Suppressor macrophage treated with lipopolysaccharide for 4 hours (primary cell): ENCODE results near the gene HERC2.
"Not testable (repeated sequence)": the region's sequence is repeated elsewhere in the genome, so short reads cannot be mapped to it uniquely, and the experiment has no call there.

ENCODE experiments used
- DNase-seq: peaks from one replicate; pipeline ENCODE4 v3.0.0-alpha.2; 2020

Gene HERC2

GRCh38 chr15:28274635-28275034 lies 47.3 kb downstream of the HERC2 start:
- DNase-seq, result no peak

- DNase-seq, result no peak
Observed at GRCh38 chr15:28273873-28274610, 47.9 kb downstream of the HERC2 start.

- DNase-seq, result no peak
Observed at GRCh38 chr15:28273468-28273867, 48.5 kb downstream of the HERC2 start.

DNA sequence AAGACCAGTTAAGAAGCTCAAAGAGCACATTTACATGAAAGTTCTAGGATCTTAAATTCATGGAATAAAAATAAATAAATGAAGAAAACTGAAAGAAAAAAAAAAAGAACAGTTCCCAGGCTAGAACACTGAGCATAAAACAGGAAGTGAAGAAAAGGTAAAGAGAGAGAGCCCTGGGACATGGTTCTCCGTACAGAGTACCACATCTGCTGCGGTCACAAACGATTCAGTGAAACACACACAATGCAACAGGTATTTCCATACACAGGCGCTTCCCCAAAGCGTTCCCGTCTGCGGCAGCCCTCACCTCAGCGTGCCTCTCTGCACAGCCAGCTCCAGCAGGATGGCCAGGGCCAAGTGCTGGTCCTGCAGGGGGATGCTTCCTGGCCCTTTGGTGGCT lies 49.4 kb downstream of the HERC2 start:
- no peak for DNase-seq

DNA sequence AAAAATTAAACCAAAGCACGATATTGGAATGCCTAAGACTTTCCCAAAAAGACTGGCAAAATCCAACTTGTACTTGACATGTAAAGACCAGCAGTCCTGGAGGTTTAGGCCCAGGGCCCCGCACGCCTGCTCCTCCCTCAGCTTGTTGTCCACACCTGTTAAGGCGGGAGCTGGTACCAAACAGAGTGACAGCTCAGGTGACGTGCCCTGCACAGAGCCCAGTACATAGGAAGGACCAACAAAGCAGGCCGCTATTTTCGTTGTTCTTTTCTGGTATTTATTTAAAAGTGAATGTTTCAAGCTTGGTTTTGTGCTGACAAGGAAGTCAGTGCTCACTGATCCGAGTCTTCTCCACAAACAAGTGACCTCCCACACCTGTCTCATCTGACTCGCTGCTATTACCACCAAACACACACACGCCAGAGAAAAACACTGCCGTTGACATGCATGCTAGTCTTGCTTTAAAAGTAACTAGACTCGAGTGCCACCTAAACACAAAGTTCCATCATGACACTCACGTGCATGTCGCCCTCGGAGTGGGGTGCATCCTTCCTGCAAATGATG lies 50.2 kb downstream of the HERC2 start:
- DNase-seq, result no peak

DNA sequence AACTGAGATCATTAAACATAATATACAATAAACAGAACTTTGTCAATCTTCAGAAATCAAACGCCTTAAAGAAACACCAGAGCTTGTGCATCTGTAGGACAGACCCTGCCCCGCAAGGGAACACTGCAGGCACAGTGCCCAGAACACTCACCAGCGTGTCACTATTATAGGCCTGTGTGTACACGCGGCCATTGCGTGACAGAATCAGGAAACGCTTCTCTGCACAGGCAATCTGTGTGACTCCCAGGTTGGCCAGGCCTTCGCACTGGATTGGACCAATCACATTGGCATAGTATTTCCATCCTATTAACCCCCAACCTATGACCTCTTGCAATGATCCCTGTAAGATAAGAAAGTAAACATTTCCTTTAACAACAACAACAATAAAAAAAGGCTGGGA lies 52.9 kb downstream of the HERC2 start:
- DNase-seq, result no peak

- no peak for DNase-seq
Observed at GRCh38 chr15:28267727-28268126, 54.3 kb downstream of the HERC2 start.

GRCh38 chr15:28265334-28266019 lies 56.5 kb downstream of the HERC2 start:
- DNase-seq, result no peak

DNA sequence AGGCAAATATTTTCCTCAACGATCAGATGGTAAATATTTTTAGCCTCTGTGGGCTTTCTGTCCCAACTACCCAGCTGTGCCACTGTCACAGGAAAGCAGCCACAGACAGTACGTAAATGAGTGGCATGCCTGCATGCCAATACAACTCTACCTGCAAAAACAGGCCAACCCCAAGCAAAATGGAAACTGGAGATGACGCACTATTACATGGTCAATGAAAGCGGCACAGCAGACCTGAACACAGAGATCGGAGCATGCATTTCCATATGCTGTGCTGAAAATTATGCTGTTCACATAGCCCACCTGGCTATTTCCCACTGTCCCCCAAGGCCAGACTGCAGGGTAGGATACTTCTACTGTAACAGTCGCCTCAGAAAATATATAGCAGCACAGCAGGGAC lies 57.8 kb downstream of the HERC2 start:
- DNase-seq, result no peak

GRCh38 chr15:28262438-28262837 lies 59.5 kb downstream of the HERC2 start:
- DNase-seq, result no peak

GRCh38 chr15:28260722-28261121 lies 61.3 kb downstream of the HERC2 start:
- DNase-seq, result no peak

GRCh38 chr15:28260317-28260716 lies 61.7 kb downstream of the HERC2 start:
- no peak for DNase-seq

GRCh38 chr15:28255965-28256364 lies 66.0 kb downstream of the HERC2 start:
- DNase-seq, result no peak

GRCh38 chr15:28252831-28253230 lies 69.1 kb downstream of the HERC2 start:
- DNase-seq, result no peak

GRCh38 chr15:28246605-28247004 lies 75.4 kb downstream of the HERC2 start:
- no peak for DNase-seq

DNA sequence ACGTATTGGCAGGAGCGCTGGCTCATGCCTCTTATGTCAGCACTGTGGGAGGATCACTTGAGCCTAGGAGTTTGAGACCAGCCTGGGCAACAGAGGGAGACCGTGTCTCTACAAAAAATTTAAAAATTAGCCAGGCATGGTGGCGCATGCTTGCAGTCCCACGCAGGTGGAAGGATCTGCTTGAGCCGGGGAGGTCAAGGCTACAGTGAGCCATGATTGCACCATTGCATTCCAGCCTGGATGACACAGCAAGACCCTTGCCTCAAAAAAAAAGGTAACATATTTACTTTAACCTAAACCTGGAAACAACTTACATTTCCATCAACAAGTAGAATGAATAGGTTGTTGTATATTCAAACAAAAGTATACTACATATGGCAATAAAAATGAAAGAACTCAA lies 78.1 kb downstream of the HERC2 start:
- DNase-seq, result no peak

DNA sequence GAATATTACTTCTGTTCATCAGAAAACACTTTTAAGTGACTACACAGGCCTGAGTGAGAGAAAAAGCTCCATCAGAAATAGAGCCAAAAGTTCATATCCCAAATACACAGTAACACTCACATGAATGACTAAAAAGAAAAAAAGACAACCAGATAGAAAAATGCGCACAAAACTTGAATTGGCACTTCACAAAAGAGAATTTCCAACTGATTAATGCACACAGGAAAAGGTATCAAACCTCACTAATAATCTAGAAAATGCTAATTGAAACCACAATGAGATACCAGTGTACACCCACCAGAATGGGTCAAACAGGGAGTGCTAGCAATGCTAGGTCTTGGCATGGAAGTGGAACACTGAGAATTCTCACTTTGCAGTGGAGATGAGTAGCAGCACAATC lies 78.6 kb downstream of the HERC2 start:
- DNase-seq, result no peak

DNA sequence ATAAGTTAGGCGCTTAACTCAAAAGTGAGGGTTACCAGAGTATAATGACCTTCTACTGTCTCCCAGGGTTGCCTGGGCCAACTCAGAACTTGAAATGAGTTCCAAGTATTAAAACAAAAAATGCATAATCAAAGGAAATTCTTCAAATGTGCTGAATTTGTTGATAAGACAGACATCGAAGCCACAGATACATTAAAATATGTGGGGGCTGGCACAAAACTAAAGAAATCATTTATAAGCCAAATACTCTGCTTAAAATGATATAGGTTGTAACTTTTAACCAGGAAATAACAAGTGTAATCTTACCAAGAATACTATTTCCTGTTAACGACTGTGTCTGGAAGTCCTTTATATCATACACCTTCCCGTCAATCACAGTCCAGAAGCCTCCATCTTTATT lies 83.7 kb downstream of the HERC2 start:
- DNase-seq, result not testable (repeated sequence)

DNA sequence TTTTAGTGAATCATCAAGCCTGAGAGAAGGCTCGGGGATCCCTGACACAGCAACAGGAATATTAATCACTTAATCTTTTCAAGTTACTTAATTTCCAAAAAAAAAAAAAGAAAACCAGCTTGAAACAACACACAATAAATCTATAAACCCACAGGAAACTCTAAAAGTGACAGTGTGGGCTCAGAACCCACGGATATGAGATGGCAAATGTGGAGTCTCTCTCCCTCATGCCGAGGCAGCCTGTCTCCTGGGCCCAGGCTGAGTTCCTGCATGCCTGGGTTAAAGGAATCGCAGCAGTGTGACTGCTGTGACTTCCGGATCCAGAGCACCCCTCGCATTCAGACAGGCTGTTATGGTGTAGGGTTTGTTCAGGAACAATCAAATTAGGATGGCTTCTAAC lies 90.2 kb downstream of the HERC2 start:
- not testable (repeated sequence) for DNase-seq

- not testable (repeated sequence) for DNase-seq
Observed at GRCh38 chr15:28231336-28231735, 90.6 kb downstream of the HERC2 start.

DNA sequence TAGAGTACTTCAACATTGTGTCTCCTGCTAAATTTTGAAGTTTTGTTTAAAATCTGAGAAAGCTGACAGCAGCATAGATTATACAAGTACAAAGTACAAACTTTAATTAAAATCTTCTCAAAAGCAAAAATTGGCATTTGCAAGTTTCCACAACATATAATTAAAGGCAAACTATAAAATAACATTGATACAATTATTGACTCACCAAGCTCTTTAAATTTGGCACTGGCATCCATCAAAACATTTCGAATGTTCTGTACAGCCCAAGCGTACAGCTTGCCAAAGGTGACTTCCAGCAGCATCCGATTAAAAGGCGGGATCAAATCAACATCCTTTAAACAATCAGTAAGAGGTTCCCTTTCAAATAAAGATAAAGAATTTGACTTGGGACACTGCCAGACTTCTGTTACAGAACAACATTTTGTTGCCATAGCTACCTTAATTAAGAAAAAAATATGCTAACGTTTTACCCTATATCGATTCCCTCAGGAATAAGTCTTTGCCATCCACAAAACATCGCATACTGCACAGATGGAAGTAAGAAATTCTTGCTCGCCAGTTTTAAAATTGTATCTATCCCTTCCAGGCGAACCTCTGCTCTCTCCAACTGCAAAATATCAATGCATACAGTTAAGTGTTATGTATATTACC lies 92.9 kb downstream of the HERC2 start:
- DNase-seq, result not testable (repeated sequence)

GRCh38 chr15:28228096-28228495 lies 93.9 kb downstream of the HERC2 start:
- DNase-seq, result no peak

DNA sequence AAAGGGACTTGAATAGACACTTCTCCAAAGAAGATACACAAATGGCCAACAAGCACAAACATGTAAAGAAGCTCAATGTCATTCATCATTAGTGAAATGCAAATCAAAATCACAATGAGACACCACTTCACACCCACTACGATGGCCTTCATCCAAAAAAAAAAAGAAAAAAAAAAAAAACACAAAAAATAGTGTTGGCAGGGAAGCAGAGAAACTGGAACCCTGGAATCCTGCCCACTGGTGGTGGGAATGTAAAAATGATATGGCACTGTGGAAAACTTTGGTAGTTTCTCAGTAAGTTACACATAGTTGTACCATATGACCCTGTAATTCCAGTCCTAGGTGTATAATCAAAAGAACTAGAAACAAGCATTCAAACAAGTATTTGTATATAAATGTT lies 94.7 kb downstream of the HERC2 start:
- DNase-seq, result not testable (repeated sequence)

DNA sequence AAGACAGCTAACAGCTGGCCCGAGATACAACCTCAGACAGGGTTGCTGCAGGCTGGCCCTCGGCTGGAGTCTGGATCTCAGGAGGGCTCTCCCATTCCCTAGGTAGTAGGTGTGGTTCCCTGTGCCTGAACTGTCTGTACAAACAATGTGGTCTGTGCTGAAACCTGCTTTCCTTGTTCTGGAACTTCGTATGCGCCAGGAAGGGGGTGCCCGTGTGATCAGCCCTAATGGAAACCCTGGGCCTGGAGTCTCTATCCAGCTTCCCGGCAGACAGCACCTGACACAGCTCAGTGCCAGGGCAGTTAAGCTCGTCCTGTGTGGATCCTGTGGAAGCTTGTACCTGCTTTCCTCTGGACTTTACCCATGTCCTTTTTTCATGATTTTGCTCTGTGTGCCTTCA lies 99.4 kb downstream of the HERC2 start:
- not testable (repeated sequence) for DNase-seq
